Endothelial cell of hepatic sinusoid (primary cell): ENCODE measurements around the gene LXN.
"Not testable (repeated sequence)": the region's sequence is repeated elsewhere in the genome, so short reads cannot be mapped to it uniquely, and the experiment has no call there.

Experiments used
- in situ Hi-C: cut with HindIII; loops from 2 replicates; pipeline ENCODE4 v1.10.0; 2017; ENCODE audit warnings: low sequenced_read_pairs

LXN gene, protein sequence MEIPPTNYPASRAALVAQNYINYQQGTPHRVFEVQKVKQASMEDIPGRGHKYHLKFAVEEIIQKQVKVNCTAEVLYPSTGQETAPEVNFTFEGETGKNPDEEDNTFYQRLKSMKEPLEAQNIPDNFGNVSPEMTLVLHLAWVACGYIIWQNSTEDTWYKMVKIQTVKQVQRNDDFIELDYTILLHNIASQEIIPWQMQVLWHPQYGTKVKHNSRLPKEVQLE

DNA sequence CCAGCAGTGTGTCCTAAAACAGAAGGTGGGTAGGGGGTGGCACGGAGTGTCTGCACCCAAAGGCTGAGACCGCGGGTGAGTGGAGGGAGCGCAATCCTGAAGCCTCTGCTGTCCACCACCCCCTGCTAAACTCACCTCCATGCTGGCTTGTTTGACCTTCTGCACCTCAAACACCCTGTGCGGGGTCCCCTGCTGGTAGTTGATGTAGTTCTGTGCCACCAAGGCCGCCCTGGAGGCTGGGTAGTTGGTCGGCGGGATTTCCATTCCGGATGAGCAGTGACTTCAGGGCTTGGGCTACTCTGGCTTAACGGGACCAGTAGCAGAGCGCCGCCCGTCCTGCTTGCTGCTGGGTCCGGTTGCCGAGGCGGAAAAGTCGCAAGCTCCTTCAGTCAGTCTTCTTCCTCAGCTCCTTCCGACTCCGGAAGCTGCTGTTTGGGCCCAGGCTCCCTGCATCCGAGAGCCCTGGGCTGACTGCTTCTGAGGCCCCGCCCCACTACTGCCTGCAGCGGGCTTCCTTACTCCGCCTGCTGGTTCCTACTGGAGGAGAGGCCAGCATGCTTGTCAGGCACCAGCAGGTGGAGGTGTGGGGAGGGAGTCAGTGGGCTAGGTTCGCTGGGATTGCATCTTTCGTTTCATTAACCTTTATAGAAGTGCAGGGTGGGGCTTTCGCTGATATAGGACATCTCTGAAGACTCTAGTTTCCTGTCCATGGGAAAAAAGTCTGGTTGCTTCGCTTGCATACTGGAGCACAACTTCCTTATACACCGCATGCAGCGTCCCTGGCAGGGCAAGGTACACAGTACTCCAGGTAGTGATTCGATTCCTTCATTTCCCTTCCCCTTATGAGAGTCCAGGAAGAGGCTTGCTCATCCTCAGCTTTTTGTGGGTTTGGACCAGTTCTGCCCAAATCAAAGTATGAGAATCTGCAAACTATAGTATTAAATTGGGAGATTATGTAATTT is at the start of gene LXN:
TSS of gene LXN (minus strand) at position 434 of the 962 bp plus-strand sequence. CDS start at position 264, 170 bp downstream.
- in situ Hi-C loops, result no loop called here

DNA sequence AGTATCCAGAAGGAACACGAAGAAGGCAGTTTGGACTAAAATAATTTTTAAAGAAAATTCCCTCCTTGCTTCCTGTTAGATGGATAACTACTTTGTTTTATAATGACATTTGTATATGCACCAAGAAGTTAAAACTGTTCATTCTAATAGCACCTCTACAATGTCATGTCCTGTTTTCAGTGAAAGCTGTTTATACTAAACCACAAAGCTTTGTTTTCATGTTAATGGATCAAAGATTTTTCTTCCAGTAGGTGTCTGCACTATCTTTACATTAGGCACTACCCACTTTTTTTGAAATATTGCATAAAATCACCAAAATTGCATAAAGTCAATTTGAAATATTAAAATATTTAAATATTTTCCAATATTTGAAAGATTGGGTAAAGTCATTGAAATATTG is 49.7 kb upstream of the LXN start:
- in situ Hi-C loops, result no loop called here

DNA sequence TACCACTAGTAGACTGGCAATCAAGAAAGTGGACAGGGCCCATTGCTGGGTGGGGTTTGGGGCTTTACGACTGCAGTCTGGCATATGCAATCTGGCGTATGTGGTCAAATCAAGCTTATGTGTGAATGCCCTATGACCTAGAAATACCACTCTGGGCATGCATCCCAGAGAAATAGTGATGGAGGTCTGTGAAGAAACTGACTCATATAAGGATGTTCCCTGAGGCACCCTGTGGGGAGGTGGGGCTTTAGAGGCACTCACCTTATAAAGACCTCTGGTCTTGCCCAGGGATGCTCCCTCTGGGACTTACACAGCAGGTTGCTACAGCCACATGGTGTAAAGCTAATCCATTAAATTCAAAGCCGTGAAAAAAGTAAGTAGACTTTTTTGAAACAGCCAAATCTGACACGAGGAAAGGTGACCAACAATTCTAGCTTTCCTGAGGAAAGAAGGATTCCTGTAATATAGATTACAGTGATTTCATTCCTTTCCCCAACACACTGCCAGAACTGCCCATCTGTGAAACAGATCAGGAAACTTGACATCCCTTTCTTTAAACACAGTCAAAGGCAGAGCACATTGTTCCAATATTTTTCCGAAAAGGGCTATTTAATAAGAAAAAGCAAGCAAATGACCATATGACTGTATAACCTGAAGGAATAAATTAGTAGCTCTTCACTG is 46.2 kb upstream of the LXN start:
- in situ Hi-C loops, result no loop called here

DNA sequence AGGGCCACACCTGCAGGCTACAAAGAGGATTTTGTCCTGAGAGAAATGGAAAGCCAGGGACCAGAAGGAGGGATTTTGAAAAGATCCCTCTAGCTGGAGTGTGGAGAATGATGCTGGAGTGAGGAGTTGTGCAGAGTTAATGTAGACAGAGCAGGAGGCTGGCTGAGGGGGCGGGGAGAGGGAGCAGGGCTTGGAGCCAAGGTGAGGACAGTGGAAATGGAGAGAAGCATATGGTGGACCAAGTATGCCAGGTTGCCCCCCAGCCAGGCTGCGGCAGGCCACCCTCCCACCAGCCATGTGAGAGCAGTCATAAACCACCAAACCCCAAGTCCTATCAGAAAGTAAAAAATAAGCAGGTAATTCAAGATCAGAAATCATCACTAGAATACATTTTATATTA is 45.1 kb upstream of the LXN start:
- in situ Hi-C loops, result no loop called here

DNA sequence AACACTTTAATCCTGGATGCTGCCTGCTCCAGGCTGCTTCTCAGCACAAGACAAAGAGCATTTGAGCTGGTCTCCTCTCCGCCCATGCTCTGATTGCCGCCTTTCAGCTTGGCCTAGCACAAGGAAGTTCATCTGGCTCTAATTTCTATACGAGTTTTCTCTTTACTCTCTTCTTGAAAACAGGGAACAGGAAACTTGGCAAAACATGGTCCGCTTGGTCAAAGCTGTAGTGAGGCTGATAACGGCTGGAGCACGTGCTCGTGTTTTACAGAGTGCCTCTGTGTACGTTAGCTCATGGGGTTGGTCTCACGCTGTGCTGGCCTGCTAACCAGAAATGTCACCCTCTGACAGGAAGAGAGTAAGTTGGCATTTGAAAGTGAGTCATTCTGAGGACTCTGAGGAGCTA is 40.6 kb upstream of the LXN start:
- in situ Hi-C loops, result no loop called here

DNA sequence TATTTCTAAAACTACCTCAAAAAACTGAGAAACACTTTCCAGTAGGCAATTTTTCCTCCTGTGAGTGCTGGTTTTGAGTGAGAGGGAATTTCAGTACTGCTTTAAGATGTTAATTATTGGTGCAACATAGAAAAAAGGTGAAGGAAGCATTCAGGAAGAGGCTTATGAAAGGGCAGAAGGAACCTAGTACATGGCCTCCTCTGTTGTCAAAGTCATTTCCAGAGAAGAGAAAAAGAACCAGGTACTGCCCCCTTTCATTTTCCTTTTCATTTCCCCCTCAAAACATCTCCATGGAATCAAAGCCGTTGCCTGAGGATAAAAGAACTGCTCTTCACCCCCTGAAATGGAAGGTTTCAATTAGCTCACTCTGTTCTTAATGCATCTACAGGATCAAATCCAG is 40.0 kb upstream of the LXN start:
- in situ Hi-C loops, result no loop called here

DNA sequence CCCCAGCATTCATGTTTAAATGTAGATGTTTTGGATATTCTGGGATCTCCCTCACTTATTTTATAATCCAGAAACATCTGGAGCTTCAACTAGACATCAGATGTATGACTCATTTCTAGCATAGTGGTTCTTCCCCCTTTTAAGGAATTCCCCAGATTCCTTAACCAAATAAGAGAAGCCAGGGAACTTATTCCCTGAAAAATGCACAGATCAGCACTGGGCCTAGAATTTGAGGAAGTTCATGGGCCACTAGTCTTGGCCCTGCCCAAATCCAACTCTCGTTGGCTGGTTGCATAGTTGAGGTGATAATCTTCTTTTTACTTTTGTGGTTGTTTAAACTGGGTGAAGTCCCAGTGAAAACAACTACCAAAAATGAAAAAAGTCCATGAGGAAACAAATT is 39.4 kb upstream of the LXN start:
- in situ Hi-C loops, result no loop called here

DNA sequence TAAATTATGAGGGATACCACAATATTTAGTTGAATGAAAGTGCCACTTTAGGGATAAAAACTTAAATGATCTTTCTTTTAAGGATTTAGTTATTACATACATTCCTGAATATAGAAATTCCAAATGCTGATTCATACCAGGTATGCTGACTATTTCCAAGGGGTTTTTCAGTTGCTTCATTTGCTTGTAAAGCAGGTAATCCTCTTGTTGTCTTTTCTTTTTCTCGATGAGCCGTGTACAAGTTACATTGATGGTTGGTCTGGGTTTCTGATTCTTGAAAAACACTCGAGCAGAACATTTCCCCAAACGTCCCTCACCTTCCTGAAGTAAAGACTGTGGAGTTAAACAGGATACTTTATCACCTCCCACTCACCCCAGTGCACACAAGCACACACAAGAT is 38.2 kb upstream of the LXN start:
- in situ Hi-C loops, result no loop called here

DNA sequence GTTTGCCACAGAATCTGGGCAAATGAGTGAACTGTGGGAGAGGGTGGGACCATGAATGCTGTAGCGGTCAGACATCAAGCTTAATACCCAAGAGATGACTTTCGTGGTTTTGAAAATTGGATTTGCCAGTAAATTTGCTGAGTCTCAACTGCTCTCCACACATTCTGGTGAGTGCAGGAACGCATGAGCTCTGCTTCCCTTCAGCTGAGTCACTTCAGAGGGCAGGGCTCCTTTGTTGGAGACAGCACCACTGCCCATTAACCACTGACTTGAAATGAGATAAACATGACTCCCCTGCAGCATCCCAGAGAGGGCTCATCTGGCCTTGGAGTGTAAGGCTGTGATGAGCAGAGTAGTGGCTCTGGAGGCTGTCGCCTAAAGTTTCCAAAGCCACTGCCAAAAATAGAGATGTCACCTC is 37.2 kb upstream of the LXN start:
- in situ Hi-C loops, result loop anchor here (5.0 to 10.0 kb wide), 2 partner anchors 55 to 78 kb away; no protein-coding TSS in a partner anchor

DNA sequence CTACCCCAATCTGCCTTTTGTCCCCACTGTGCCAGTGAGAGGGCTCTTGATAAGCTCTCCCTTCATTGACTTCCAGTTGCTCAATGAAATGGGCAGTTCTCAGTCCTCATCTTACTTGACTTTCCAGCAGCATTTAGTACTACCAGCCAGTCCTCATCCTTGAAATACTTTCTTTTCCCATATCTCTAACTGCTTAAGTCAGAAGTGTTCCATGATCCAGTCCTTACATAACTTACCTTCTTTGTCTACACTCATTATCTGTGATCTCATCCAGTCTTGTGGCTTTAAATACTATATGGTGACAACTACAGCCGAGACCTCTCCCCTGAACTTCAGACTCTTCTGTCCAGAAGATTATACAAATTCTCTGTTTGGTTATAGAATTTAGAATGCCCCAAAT is 31.1 kb upstream of the LXN start:
- in situ Hi-C loops, result loop anchor here (10.0 kb wide), 1 partner anchor 61 kb away; no protein-coding TSS in a partner anchor

DNA sequence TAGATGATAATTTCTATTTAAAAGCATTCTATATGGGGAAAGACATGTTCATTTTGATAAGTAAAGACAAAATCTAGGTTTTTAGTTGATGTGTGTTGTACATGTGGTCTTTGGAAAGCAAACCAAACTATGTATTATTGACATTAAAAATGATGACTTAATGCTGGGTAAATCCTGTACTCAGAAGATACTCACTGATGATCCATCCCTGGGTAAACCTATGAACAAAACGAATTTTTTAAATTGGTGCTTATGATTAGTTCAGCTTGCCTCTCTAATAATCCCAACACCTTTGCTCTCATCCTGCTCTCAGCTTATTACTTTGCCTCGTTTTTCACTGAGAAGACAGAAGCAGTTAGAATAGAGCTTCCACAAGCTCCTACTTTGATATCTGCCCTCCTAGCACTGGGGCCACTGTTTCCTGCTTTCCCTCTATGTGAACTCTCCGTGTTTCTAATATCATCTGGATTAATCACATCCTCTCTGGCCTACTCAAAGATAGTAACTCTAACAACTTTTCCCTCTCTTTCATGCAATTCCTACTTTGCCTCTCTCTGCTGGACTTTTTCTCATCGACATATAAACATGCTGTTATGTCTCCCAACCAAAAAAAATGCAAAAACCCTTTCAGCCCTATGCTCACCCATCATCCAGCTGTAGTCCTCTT is 30.5 kb upstream of the LXN start:
- in situ Hi-C loops, result loop anchor here (10.0 kb wide), 1 partner anchor 62 kb away; no protein-coding TSS in a partner anchor

DNA sequence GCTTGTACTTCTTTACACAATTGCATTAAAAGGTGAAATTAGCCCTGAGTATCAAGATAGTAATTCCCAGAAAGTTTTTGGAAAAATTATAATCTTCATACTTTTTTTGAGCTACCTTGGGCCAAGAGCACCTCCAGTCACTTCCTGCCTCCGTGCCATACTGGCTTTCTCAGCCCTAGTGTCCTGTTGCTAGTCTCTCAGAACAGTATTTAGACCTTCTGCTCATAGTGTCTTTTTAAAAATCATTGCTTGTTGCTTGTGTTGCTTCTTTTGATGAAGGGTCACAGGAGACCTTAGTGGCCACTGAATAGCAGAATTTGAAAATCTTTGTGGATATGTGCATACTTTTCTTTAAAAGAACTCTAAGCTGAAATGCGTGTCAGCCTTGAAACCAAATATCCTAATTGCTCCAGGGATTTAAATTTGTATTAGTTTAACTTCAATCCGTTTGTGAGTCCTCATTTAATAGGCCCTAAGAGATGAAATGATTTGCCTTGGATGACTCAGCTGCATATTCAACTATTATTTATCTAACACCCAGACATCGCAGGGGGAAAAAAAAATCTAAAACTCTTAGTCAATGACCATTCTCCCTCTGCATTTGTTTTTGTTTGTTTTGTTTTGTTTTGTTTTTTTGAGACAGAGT is 29.1 kb upstream of the LXN start:
- in situ Hi-C loops, result loop anchor here (10.0 kb wide), 1 partner anchor 63 kb away; no protein-coding TSS in a partner anchor

DNA sequence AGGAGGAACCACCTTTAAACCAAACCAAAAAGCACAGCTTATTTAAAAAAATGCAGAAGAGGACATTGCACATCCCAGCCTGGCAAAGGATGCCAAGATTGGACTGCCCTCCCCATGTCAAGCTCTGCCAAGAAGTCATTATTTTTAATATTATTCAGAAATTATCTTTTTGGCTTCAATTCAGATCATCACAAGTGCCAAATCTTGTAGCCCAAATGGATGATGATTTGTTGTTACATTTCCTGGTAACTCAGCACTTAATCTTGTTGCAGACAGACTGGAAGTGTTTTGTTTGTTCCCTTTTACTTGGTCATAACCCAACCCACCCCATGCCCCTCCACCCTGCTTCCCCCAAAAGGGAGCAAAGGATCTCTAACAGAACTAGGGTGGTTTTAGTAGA is 28.1 kb upstream of the LXN start:
- in situ Hi-C loops, result loop anchor here (10.0 kb wide), 1 partner anchor 64 kb away; no protein-coding TSS in a partner anchor

DNA sequence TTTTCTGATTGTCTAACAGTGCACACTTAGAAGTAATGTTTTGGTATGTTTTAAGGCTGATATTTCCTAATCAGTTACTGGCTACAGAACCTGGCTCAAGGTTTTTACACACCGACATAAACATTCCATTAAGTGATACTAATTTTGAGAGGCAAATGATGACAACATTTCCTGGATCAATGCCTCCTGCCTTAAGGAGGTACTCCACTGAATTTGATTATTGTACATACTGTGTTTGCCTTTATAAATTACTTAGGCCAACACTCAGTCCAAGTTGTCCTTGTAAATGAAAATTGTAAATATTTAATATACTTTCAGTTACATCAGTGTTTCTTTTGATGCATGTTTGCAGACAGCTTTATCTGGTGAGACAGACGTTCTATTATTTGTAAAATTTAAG is 24.2 kb upstream of the LXN start:
- in situ Hi-C loops, result no loop called here

DNA sequence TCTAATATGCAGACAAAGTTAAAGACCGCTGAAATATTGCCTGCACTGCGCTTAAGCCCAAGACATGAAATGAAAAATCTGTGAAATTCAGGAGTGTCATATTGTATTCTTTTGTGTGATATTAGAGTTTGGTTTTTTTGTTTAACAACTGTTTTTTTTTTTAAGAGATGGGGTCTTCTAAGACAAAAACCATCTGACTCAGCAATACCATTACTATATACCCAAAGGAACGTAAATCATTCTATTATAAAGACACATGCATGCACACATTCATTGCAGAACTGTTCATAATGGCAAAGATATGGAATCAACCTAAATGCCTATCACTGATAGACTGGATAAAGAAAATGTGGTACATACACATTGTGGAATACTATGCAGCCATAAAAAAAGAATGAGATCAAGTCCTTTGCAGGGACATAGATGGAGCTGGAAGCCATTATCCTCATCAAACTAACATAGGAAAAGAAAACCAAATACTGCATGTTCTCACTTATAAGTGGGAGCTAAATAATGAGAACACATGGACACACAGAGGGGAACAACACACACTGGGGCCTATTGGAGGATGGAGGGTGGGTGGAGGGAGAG is 21.5 kb upstream of the LXN start:
- in situ Hi-C loops, result not testable (repeated sequence)

DNA sequence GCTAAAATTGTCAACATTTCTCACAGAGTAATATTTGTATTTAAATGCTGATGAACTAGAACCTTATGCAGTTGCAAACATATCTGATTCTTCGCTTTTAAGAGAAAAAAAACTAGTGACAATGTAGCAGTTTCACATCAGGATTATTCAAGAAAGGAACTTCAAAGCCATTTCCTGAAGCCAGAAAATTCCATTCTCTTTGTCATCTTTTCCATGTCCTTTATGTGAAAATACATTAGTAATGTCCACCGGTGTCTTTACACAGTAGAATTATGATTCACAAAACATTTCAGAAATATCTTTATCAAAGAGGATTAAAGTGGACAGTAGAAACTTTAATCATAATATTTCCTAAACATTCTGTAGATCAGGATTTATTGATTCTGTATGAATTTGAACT is 12.7 kb upstream of the LXN start:
- in situ Hi-C loops, result no loop called here

DNA sequence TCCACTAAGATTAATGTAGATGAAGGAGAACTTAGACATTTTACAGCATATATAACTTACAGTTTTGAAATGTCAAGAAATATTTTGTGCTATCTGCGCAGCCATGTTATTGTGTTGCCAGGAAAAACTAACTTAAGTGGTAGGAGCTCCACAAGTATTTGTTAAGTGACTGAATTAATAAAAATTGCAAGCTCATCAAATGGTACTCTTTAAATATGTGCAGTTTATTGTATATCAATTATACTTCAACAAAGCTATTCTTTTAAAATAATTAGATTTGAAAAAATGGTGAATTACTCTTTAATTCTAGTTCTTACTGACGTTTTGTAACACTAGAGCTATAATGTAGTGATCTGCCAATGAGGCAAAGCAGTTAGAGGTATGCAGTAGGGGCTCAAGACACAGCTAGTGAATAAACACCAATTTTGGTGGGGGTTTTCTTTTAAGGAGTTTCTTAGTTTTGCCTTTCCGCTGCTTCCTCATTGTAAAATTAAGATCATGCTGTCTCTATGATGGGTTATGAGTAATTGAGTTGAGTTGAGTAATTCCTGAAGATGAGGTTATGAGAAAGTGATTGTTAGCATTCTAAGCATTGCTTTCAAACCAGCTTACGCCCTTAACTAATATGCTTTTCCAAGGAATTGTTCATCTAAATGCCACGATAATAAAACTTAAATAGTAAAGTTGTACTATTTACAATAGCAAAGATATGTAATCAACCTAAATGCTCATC is 10.9 kb upstream of the LXN start:
- in situ Hi-C loops, result no loop called here

DNA sequence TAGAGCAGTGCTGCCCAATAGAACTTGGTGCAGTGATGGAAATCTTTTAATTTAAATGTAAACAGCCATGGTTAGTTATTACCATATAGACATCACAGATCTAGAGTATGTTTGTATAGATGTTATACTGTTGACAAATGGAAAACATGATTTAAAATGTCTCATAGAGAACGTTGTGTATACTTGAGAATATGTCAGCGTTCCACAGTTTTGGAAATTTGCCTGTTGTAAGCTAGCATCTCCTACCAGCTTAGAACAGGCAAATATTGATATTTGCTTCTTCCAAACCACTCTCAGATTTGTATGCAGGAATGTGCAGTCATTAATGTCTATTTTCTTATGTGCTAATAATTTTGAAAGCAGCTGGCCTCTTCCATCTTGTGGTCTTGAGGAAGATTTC is 8.4 kb upstream of the LXN start:
- in situ Hi-C loops, result no loop called here

DNA sequence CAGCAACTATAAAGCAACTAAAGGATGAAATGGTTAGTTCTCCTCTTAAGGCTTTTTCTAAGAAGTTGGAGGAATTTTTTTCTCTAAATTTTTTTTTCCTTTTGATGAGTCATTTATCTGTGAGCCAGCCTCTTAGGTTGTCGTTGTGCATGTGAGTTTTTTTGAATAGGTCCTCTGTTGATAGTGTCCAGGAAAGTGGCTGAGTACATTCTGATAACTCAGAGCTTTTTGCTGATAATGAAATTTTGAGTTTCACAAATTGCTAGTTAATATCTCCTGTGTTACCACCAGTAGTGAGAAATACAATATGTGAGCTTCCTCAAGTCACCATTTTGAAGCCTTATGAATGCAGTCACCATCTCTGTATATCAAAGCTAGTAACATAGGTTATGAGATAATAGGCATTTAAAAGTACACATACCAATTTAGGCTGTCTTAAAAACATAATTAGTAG is 7.1 kb upstream of the LXN start:
- in situ Hi-C loops, result loop anchor here (5.0 kb wide), 1 partner anchor 83 kb away; no protein-coding TSS in a partner anchor
